Osteocyte (in vitro differentiated cells): Measurements from ENCODE around the gene BACH2. TPM values are rescaled to one million over a fixed set of nuclear protein-coding genes. Genes with fewer than 3 reads are reported as not detected.

Experiments
- DNase-seq: peaks from one replicate; pipeline ENCODE4 v3.0.0; 2021; ENCODE audit warnings: mixed read lengths; ENCODE audit not compliant: unreplicated experiment; ENCODE audit errors: extremely low spot score
- H3K27ac Mint-ChIP-seq: one replicate; pipeline ENCODE4 v1.8.0; 2021; ENCODE audit warnings: mild to moderate bottlenecking, mixed read lengths; ENCODE audit not compliant: unreplicated experiment
- H3K27me3 Mint-ChIP-seq: one replicate; pipeline ENCODE4 v1.8.0; 2021; ENCODE audit warnings: mixed read lengths; ENCODE audit not compliant: unreplicated experiment
- H3K36me3 Mint-ChIP-seq: one replicate; pipeline ENCODE4 v1.8.0; 2021; ENCODE audit warnings: mixed read lengths; ENCODE audit not compliant: unreplicated experiment
- H3K4me1 Mint-ChIP-seq: one replicate; pipeline ENCODE4 v1.8.0; 2021; ENCODE audit warnings: mixed read lengths; ENCODE audit not compliant: unreplicated experiment
- H3K4me3 Mint-ChIP-seq: one replicate; pipeline ENCODE4 v1.8.0; 2021; ENCODE audit warnings: mild to moderate bottlenecking, moderate library complexity, mixed read lengths; ENCODE audit not compliant: unreplicated experiment
- H3K9me3 Mint-ChIP-seq: one replicate; pipeline ENCODE4 v1.8.0; 2021; ENCODE audit warnings: mixed read lengths; ENCODE audit not compliant: unreplicated experiment
- total RNA-seq: library from RNA; stranded (reverse); gene quantifications from 2 replicates; pipeline ENCODE4 v1.2.1, GENCODE V29; 2021
- TF ChIP-seq, protein P1 (sequence below): fragments of 200-600 bp; sonication (generic); IDR thresholded peaks from 2 replicates; pipeline ENCODE4 v1.5.0; 2021; ENCODE audit warnings: antibody characterized with exemption, mild to moderate bottlenecking, moderate library complexity

Gene BACH2
- total RNA-seq, 1 donor from 2014 or later = 1.6 TPM

DNA sequence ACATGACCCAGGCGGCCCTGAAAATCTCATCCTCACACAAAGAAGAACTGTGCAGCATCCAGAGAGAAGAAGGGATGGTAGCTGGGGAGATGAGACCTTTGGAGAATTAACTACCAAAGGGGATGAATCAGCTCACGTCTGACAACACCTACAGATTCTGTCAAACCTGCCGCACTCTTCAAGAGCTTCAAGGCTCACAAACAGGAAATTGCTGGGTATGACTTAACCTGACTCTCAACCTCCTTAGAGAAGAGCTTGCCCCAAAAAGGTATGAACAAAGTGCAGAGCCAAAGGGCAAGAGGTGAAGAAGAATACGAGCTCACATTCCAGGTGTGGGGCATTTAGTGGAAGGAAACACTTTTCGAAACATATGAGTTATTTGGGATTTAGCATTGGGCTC lies 139.8 kb downstream of the BACH2 start:
- no peak for DNase-seq
- peaks cover 26% of the 10 kb centered on the region for H3K27me3 Mint-ChIP-seq
- TF ChIP-seq, protein P1, sequence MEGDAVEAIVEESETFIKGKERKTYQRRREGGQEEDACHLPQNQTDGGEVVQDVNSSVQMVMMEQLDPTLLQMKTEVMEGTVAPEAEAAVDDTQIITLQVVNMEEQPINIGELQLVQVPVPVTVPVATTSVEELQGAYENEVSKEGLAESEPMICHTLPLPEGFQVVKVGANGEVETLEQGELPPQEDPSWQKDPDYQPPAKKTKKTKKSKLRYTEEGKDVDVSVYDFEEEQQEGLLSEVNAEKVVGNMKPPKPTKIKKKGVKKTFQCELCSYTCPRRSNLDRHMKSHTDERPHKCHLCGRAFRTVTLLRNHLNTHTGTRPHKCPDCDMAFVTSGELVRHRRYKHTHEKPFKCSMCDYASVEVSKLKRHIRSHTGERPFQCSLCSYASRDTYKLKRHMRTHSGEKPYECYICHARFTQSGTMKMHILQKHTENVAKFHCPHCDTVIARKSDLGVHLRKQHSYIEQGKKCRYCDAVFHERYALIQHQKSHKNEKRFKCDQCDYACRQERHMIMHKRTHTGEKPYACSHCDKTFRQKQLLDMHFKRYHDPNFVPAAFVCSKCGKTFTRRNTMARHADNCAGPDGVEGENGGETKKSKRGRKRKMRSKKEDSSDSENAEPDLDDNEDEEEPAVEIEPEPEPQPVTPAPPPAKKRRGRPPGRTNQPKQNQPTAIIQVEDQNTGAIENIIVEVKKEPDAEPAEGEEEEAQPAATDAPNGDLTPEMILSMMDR = no peak
- no peaks in the 10 kb centered on the region for H3K4me1 Mint-ChIP-seq
- H3K4me3 Mint-ChIP-seq = no peak overlapping the region
- no peaks in the 10 kb centered on the region for H3K36me3 Mint-ChIP-seq
- H3K9me3 Mint-ChIP-seq = no peaks in the 10 kb centered on the region
- no peak overlapping the region for H3K27ac Mint-ChIP-seq

DNA sequence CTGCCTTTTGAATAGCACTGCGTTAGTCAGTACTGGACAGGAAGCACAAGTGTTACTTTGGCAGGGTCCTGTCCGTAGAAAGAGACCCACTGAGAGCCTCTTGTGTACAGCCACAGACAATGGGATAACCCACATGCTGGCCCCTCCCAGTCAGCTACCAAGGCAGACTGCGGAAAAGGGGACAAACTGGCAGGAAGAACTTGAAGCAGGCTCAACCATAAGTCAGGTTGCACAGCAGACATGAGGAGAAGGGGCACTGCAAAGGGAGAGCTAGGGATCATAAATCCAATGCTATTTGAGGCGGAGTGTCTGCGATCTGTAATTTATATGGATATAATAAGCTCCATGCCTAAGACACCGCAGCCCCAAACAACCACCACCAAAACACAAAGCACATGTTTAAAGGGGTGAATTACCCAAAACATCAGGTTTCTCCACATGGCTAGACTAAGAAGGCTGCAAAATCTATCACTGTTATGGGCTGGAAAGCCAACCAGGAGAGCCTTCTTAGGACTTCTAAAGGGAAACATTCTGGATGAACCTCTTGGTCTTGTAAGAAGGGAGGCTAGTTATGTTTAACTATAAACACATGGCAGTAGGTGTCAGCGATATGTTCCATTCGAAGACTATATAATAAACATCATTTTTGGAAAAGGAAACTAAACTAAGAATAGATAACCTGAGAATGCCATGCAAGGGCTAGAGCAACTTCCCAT lies 141.7 kb downstream of the BACH2 start:
- H3K27me3 Mint-ChIP-seq = peaks cover 33% of the 10 kb centered on the region
- H3K4me1 Mint-ChIP-seq = no peaks in the 10 kb centered on the region
- no peaks in the 10 kb centered on the region for H3K36me3 Mint-ChIP-seq
- DNase-seq = no peak
- H3K9me3 Mint-ChIP-seq = no peaks in the 10 kb centered on the region
- TF ChIP-seq, protein P1 = no peak
- H3K27ac Mint-ChIP-seq = no peak overlapping the region
- no peak overlapping the region for H3K4me3 Mint-ChIP-seq

DNA sequence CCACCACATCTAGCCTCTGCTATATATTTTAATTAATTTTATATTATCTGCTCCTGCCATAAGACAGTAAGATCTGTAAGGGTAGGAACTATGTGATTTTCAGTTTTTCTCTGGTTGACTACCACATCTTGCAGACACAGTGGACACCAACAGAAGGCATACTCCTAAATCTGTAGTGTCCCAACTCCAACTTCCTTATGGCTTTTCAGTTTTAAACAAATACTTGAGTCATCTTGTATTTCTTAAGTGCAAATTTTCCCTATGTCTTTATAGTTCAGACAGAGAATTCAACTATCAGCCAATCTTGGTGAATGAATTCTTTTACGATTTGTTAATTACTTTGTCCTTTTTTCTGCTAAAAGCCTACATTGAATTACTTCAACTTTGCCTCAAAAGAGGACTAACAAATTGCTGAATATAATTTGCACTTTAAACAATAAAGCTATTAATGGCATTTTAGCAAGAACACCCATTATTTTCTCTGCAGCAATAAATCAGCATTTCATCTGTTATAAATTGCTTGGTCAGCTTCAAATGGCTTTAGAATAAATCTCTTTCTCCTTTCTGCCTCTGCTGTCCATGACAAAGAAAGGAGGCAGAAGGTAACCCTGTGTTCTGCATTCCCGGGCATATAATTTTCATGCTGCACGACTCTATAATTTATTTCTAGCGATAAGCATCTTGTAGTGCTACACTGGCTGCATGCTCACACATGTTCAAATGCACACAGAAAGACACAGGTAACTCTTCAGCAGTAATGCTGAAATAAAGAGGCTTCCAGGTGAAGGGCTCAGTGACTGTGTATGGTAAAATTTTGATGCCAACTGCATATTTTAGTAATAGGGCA lies 144.8 kb downstream of the BACH2 start:
- Mint-ChIP-seq H3K4me1 (no peaks in the 10 kb centered on the region), H3K4me3 (no peak overlapping the region), H3K27me3 (peaks cover 48% of the 10 kb centered on the region), H3K36me3 (no peaks in the 10 kb centered on the region), H3K27ac (no peak overlapping the region), H3K9me3 (no peaks in the 10 kb centered on the region)
- TF ChIP-seq, protein P1 = no peak
- no peak for DNase-seq

DNA sequence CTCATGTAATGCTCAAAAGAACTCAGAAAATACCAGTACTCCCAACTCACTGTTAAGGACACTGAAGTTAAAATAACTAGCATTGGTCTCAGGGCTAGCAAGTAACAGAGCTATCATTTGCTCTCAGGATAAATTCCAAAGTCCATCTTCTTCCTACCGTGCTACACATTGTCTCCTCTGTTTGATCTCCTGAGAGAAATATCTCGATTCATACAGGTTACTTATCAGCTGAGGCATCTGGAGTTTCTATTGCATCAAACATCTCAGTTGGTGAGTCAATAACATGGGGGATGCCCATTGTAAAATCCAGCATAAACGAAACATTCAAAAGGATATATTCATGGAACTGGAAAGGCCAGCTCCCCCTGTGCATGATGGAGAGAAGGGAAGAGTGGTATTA lies 147.4 kb downstream of the BACH2 start:
- H3K9me3 Mint-ChIP-seq = no peaks in the 10 kb centered on the region
- H3K27me3 Mint-ChIP-seq = peaks cover 49% of the 10 kb centered on the region
- H3K4me1 Mint-ChIP-seq = no peaks in the 10 kb centered on the region
- H3K36me3 Mint-ChIP-seq = no peaks in the 10 kb centered on the region
- no peak overlapping the region for H3K4me3 Mint-ChIP-seq
- TF ChIP-seq, protein P1 = no peak
- no peak overlapping the region for H3K27ac Mint-ChIP-seq
- no peak for DNase-seq

DNA sequence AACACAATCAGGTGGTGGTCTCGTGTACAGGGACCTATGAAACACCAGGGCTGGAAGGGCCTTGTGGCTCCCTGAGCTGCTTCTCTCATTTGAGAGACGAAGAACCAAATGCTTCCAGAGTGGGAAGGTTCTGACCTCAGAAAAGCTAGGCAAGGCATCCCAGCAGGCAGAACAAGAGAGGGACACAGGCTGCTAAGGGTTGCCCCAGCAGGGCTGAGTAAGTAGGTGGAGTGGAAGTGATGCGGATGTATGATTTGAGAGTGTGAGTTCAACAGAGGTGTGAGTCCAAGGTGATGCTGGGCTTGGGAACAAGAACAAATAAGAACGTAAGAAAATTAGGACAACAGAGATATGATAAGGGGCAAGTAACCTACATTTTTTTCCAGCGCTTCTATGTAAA lies 147.8 kb downstream of the BACH2 start:
- Mint-ChIP-seq H3K27me3 (peaks cover 45% of the 10 kb centered on the region), H3K9me3 (no peaks in the 10 kb centered on the region), H3K4me3 (no peak overlapping the region), H3K27ac (no peak overlapping the region), H3K36me3 (no peaks in the 10 kb centered on the region), H3K4me1 (no peaks in the 10 kb centered on the region)
- TF ChIP-seq, protein P1 = no peak
- DNase-seq = no peak
